Omental fat pad (tissue), 4 donors: ENCODE measurements around the gene SORL1. TPM values are rescaled to one million over a fixed set of nuclear protein-coding genes. Genes with fewer than 3 reads are reported as not detected.

Source experiments
- ATAC-seq: fragments of 150-250 bp; one replicate; pipeline ENCODE4 v1.9.1; 2016; ENCODE audit warnings: mild to moderate bottlenecking, moderate library complexity; ENCODE audit not compliant: low FRiP score
- DNase-seq: peaks from one replicate; pipeline ENCODE4 v3.0.0-alpha.2; 2019; ENCODE audit warnings: low spot score
- total RNA-seq, 4 donors: library from RNA; depleted of rRNA; stranded (reverse); fragments of >200 nt; gene quantifications; one replicate each; pipeline ENCODE4 v1.1.0, GENCODE V29; 2016
- TF ChIP-seq, protein P1 (sequence below), 3 donors: fragments of 450-650 bp; IDR thresholded peaks; one replicate each; pipeline ENCODE4 v1.5.1; 2016 to 2017; ENCODE audit warnings: antibody characterized with exemption in 3 of 3, mild to moderate bottlenecking in 3 of 3, moderate library complexity in 2 of 3

SORL1 gene
- total RNA-seq, 4 donors from 2014 or later, result 5.8 to 93.0 (median 11.1) TPM

DNA sequence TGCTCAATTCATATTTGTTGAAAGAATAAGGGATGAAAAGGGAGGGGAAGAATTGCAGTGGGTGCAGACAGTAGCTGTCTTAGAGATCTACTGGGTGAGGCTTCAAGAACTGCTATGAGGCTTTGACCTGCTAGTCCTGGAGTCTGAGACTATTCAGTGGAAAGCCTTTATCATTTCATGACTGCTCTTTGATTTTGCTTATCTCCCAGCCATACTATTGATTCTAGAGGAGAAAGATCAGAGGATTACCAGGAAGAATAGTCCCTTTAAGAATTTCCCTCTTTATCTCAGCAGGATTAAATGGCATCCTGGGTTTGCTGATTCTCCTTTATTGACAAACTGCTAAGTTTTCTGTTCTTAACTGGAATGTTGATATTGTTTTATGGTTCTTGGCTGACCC is 108.1 kb downstream of the SORL1 start:
- ATAC-seq, result no peak
- no peak for DNase-seq
- TF ChIP-seq, protein P1, sequence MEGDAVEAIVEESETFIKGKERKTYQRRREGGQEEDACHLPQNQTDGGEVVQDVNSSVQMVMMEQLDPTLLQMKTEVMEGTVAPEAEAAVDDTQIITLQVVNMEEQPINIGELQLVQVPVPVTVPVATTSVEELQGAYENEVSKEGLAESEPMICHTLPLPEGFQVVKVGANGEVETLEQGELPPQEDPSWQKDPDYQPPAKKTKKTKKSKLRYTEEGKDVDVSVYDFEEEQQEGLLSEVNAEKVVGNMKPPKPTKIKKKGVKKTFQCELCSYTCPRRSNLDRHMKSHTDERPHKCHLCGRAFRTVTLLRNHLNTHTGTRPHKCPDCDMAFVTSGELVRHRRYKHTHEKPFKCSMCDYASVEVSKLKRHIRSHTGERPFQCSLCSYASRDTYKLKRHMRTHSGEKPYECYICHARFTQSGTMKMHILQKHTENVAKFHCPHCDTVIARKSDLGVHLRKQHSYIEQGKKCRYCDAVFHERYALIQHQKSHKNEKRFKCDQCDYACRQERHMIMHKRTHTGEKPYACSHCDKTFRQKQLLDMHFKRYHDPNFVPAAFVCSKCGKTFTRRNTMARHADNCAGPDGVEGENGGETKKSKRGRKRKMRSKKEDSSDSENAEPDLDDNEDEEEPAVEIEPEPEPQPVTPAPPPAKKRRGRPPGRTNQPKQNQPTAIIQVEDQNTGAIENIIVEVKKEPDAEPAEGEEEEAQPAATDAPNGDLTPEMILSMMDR (IDR thresholded peaks at IDR 0.05), result no peak

DNA sequence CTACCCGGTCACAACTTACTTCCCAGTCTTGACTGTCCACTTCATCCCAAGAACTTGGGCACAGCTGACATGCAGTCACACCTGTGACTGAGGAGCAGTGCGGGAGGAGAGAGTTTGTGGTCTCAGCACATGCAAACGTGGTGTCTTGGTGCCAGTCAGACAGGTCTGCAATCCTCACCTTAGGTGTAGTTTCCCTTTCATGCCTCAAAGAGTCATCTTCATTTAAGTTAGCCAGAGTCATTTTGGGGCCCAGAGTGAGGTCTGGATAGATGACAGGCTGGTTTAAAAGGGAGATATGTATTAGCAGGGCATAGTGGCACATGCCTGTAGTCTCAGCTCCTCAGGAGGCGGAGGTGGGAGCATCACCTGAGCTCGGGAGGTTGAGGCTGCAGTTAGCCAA is 109.1 kb downstream of the SORL1 start:
- ATAC-seq (no peak), DNase-seq (no peak)
- TF ChIP-seq, protein P1 (IDR thresholded peaks at IDR 0.05), result no peak

DNA sequence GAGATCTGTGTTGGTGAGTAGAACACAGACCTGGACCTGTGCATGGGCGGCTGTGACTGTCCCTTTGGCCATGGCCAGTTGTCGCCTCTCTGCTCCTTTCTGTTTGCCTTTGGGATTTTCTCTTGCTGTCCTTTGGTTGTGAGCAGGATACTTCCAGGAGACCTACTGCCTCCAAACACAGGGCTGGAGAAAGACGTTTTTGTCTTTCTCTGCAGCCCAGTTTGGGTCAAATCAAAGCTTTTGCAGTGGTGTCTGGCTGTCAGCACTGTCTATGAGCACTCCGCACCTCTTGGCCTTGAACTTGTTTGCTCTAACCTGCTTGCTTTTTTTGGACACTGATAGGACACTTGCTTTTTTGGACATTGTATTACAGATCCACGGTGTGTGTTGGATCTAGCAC is 109.6 kb downstream of the SORL1 start:
- no peak for ATAC-seq
- no peak for DNase-seq
- TF ChIP-seq, protein P1 (IDR thresholded peaks at IDR 0.05), result no peak

DNA sequence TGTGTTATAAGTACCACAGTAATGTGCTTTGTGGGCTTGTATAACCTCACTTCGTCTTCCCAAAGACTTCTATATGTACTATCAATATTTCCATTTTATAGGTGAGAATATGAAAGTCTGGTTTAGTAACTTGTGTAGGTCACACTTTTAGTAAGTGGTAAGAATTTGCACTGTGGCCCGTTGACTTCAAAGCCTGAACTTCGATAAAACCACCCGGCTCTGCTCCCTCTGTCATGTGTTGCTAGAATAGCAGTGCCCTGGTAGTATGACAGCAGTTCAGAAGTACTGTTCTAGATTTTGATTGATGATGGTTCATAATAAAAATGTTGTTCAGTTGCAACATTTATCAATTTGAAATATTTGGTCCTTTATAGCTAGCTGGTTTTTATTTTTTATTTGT is 110.9 kb downstream of the SORL1 start:
- DNase-seq, result no peak
- no peak for ATAC-seq
- TF ChIP-seq, protein P1 (IDR thresholded peaks at IDR 0.05), result no peak

DNA sequence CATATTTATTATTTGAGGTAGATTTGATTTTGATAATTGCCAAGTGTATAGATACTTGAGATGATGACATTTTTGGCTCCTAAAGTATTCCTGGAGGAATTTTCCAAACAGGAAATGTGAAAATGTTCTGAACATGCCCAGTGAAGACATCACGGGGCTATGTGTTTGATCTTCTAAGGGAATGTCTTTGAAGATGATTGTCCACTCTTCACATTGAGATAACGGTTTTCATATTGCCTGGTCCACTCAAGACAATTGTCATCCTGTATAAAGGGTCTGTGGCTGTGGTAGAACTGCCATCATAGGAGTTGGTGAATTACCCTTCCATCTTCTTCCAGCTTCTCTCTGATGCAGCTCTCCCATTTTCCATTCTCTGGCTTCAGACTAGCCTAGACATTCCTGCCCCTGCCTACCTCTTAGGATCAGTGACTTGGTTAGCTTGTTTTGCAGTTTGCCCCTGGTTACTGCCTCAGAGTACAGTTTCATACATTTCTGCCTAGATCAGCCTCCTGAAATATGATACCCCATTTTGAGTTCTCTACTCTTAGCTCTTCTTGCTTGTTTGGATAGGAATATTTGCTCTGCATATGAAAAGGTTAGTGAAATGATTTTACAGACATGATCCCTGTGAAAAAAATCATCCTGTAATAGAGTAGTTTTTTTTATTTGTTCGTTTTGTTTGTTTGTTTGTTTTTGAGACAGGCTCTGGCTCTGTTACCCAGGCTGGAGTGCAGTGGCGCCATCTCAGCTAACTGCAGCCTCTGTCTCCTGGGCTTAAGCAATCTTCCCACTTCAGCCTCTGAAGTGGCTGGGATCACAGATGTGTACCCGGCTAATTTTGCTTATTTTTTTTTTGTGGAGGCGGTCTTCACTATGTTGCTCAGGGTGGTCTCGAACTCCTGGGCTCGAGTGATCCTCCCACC is 112.0 kb downstream of the SORL1 start:
- DNase-seq (no peak), ATAC-seq (no peak)
- TF ChIP-seq, protein P1 (IDR thresholded peaks at IDR 0.05), result no peak

DNA sequence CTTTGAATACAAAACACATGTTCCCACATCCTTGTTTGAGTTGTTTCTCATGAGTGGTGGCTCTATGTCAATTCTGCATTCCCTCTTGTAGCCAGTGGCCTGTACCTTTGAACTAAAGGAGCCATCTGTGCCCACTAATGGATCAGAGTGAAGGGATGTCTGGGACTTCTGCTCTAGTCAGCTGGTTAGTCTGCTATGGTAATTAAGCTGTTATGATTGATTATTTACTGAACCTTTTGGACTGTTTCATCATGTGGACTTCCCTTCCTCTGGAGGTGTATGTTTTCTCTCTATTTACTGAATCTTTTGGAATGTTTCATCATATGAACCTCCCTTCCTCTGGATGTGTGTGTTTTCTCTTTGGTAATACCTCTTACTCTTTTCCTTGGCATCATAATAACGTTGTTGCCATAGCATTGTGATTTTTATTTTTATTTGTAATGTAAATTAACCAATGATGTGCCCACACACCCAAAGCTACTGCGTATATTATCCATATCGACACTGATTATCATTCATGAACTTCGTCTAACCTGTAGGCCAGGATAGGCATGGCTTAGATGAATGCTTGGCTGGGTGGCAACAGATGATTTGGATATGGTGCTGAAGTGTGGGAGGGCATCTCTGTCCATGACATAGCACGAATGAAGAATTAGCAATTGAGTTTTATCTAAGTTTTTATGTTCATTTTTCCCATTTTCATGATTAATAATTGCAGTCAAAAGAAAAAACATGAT is 113.0 kb downstream of the SORL1 start:
- no peak for ATAC-seq
- TF ChIP-seq, protein P1 (IDR thresholded peaks at IDR 0.05), result no peak
- no peak for DNase-seq
